GM21447 (cell line): Measurements from ENCODE around the gene PIEZO2.

Source experiments
- ATAC-seq: cut with Tn5 transposase; IDR thresholded peaks from one replicate; pipeline ENCODE4 v1.9.1; 2021; ENCODE audit not compliant: unreplicated experiment

Gene PIEZO2

DNA sequence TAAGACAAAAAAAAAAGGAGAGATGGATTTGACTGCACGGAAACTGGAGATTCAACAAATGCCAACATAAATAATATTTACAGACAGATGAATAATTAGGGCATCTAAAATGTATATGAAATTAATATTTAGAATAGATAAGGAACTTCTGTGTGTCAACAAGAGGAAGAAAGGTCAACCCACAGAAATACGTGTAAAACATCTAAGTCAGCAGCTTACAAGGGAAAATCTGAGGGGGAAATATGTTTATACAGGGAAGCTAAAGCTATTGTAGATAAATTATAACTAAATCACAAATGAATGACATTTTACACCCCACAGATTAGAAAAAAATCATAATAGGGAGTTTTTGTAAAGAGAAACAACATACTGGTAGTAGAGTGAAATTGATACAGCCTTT lies 159.9 kb downstream of the PIEZO2 start:
- no peak for ATAC-seq

DNA sequence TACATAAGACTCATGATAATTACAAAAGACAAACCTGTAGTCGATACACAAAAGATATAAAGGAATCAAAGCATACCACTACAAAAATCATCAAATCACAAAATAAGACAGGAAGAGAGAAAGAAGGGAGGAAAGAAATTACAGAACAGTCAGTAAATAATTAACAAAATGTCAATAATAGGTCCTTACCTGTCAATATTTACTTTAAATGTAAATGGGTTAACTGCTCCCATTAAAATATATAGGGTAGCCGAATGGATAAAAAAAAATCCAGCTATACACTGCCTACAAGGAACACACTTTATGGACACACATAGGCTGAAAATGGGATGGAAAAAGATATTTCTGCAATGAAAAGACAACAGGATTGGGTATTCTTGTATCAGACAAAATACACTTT lies 163.7 kb downstream of the PIEZO2 start:
- ATAC-seq = no peak

DNA sequence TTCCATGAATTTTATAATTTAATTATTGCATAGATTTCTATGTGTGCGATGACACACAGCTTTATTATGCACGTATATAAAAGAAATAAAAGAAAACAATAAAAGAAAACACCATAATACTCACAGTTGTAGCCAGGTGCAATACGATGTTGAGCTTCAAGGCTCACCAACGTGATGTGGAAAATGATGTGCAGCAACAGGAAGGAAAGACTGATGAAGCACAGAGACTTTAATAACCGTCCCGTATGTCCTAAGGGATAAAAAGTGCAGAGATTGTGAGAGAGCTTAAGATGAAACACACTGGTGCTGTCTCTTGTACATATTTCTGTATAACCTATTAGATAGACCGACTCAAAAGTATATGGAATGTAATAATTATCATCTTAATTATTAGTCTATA lies 170.0 kb downstream of the PIEZO2 start:
- ATAC-seq = no peak

DNA sequence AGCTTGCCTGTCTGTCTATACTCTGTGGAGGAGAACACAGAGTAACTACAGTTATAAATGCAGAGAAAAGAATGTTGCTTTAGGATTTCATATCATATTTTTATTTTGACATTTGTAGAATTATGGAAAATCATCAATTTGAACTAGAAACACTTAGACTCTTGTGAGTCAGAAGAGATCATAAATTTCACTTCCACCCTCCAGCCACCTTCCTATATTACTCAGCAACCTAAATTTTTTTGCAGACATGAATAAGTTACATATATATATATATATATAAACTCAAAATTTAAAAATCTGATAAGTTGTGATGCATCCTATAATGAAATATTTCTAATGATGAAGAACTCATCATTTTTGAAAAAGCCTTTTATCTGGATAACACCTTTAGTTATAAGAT lies 172.3 kb downstream of the PIEZO2 start:
- ATAC-seq = no peak

DNA sequence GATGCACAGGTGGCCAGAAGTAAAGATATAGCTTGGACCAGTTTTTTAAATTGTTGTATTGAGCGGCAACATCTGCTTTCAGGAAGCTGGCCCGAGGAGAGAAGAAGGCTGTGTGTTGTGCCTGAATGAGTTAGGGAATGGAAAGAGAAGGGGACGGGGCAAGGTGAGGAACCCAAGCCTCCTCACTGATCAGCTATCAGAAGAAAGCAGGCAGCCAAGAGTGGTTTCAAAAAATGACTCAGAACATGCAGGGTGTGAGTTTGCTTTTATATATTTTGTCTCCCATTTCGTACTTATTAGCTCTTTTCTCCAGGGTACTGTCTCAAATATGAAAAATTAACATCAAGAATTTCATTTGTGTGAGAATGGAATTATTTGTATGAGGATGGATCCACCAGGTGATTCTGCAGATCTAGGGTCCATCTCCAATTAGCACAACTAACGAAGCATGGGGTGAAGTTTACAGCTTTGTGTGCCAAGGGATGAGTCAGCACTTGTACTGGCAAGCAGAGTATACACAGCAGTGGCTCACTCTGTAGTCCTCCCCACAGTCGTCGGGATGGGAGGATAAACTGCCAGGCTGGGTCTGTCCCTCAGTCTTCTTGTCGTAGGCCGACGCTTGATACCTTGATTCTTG lies 175.7 kb downstream of the PIEZO2 start:
- no peak for ATAC-seq

DNA sequence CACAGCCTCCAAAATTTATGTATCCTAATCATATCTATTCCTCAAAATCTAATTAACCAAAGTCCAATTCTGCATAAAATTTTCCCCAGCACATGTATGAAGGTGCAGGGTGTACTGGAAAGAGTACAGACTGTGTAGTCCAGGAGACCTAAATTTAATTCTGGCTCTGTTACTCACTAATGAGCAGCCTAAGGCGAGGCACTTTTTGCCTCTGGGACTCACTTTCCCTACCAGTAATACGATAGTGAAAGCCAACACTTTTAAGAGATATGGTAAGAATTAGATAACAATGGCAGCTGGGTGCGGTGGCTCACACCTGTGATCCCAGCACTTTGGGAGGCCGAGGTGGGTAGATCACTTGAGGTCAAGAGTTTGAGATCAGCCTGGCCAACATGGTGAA lies 177.7 kb downstream of the PIEZO2 start:
- ATAC-seq = no peak

DNA sequence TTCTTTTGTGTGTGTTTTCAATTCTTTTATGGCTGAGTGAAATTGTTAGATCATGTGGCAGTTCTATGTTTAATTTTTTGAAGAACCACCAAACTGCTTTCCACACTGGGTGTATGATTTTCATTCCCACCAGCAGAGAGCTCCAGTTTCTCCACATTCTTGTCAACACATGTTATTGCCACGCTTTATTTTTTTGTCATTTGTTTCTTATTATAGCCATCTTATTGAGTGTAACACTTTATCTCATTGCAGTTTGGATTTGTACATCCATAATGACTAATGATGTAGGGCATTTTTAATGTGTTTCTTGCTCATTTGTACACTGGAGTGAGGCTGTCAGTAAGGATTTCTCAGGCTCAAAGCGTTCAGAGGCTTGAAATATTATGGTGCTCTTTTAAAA lies 184.2 kb downstream of the PIEZO2 start:
- no peak for ATAC-seq

DNA sequence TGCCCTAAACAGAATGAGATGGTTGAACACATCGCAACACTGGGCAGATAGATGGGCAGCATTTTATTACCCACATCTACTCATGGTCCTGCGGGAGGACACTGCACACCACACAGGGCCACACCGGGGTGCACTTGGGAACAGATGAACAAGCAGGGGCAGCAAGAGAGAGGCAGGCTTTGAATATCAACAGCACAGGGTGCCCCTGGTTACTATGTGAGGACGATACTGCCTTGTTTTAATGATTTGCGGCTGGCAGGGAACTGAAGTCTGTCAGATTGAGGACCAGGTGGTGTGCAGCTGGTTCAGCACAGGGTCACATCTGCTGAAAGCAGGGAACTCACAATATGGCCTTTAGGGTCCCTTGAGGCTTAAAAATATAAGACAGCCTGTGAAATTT lies 195.7 kb downstream of the PIEZO2 start:
- ATAC-seq = no peak

DNA sequence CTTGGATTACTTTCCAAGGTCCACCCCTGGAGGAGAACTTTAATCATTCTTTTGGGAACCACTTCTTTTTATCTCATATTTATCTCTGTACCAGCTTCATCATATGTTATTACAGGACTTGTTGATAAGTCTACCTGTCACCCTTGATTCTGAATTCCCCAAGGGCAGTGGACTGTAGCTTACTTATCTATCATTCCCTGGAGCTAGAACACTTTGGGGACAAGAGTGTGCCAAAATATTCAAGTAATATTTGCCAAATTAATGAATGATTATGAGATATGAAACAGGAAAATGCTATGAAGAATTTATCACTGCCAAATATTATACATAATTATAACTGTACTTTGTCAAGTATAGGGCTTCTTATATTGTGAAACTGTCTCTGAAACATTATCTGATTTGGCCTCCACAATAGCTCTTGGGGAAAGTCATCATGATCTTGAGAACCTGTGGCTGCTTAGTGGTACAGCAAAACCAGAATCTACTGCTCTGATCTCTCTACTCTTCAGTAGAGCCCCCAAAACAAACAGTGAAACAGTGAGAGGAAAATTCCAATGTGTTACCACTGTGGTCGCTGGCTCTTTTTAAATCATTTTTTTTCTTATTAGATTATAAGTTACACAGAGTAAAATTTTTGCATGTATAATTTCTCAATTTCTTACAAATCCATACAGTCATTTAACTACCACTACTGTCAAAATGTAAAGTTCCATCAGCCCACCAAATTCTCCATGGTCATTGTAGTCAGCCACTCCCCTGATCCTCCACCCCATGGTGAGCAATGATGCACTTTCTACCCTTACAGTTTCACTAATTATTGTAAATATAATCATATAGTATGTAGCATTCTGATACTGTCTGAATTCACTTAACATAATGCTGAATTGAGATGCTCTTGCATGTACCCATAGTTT lies 197.5 kb downstream of the PIEZO2 start:
- no peak for ATAC-seq

DNA sequence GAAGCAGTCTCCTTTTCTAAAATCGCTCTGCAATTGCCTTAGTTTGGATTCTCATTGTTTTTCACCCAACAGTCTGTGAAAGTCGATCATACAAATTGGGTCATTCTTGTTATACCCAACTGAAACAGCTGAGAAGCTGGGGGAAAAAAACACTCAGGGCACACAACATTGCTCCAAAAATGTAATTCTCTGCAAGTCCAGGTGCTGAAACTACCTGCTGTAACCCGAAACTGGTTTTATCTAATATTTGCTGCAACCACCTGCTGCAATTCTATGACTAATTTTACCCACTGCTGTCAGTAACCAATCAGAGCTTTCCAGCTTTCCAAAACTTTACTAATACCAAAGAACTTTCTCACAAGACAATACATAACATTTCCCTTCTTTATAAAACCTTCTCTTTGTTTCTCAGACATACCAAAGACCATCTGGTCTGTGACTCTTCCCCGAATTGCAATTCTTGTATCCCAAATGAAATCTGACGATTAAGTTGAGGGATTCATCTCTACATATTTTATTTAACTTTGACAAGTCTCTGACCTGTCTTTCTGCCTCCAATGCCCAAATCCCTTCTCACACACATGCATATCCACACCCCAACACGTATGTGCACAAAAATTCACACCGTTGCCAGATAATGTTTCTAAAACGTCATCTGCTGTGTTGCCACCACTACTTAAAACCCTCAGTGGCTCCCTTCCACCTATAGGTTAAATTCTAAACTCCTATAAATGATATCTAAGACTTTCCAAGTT lies 198.3 kb downstream of the PIEZO2 start:
- ATAC-seq = no peak

DNA sequence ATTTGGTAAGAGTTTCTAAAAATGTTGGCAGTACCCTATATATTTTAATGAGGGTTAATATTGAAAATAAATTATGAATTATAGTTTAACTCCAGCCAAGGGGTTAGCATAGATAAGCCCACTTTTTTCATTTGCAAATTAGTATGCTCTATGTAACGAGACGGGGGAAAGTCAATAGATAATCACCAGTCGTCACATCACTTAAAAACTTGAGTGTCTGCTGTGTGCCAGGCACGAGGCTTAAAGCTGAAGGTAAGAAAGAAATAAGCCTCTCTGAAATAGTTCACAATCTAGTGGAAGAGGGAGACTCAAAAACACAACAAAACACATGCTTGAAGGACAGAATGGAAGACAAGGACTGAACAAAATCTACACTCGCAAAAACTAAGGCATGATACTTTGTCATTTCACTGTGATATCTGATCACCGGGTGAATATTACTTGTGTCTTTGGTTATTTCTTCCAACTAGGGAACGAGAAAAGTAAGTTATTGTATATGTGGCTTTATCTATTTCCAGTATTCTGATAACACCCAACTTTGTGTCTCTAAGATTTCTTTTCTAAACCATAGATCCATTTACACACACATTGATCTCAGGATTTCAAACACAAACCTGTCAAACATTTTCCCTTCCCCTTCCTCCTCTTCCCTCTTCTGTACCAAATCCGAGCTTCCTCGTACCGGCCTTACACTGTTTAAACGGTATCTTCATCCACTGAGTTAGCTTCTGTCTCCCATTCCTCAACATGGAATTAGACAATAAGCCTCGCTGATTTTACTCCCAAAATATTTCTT lies 199.1 kb downstream of the PIEZO2 start:
- no peak for ATAC-seq

DNA sequence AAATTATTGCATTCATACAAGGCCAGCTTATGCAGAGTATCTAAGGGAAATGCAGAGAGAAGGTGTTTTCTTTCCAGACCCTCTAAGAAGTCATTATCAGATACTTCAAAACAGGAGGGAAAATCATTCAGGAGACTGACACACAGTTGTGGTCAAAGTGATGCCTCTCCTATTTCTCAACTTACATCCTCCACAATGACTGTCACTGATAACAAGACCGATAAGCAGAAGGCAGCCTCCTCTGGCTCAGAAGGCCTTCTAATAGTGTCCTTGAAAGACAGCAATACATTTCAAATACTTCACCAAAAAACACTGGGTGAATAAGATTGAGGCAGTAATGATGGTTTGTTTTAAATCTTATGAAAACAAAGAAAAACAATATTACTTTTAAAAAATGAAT lies 199.7 kb downstream of the PIEZO2 start:
- ATAC-seq = no peak

DNA sequence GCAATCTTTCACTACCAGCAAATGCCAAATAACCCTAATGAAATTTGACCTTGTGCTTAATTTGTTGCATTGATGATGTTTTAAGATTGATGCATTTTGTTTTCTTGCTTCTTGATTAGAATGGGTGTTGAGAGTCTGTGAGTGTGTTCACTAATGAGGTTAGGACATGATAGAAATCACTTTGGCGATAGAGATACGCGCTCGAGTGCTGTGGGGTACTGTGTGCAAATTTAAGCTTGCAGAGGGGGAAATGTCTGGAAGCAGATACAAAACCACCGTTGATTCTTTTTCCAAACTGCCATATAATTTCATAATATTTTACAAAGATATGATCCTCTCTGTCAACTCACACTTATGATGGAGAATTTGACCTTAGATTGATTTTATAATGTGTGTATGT lies 200.9 kb downstream of the PIEZO2 start:
- ATAC-seq = no peak

DNA sequence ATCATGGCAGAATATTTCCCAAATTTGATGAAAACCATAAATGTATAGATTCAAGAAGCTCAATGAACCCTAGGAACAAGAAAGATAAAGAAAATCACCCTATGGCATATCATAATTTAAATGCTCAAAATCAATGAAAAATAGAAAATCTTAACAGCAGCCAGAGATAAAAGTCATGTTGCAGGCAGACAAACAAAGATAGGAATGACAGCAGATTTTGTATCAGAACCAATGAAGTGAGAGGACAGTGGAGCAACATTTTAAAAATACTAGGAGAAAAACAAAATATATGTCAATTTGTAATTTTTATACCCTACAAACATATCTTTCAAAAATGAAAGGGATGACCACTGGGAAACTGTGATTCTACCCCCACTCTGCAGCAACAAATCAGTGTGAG lies 203.3 kb downstream of the PIEZO2 start:
- no peak for ATAC-seq

DNA sequence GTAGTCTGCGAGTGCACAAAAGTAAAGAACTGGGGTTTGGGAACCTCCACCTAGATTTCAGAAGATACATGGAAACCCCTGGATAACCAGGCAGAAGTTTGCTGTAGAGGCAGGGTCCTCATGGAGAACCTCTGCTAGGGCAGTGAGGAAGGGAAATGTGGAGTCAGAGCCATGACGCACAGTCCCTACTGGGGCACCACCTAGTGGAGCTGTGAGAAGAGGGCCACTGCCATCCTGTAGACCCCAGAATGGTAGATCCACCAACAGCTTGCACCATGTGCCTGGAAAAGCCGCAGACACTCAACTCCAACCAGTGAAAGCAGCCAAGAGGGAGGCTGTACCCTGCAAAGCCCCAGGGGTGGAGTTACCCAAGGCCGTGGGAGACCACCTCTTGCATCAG lies 206.4 kb downstream of the PIEZO2 start:
- no peak for ATAC-seq

DNA sequence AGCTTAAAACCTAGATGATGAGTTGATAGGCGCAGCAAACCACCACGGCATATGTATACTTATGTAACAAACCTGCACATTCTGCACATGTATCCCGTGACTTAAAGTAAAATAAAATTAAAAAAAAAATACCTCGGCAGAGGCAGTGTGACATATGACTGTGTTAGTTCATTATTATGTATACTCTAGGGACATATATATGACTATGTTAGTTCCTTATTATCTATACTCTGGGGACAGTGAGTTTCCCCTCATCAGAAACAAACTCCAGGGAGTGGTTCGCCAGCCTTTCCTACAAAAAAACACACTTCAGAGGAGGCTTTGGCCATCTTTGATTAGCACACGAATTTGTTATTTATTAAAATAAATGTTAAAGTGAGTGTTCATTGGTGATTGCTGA lies 209.5 kb downstream of the PIEZO2 start:
- no peak for ATAC-seq

DNA sequence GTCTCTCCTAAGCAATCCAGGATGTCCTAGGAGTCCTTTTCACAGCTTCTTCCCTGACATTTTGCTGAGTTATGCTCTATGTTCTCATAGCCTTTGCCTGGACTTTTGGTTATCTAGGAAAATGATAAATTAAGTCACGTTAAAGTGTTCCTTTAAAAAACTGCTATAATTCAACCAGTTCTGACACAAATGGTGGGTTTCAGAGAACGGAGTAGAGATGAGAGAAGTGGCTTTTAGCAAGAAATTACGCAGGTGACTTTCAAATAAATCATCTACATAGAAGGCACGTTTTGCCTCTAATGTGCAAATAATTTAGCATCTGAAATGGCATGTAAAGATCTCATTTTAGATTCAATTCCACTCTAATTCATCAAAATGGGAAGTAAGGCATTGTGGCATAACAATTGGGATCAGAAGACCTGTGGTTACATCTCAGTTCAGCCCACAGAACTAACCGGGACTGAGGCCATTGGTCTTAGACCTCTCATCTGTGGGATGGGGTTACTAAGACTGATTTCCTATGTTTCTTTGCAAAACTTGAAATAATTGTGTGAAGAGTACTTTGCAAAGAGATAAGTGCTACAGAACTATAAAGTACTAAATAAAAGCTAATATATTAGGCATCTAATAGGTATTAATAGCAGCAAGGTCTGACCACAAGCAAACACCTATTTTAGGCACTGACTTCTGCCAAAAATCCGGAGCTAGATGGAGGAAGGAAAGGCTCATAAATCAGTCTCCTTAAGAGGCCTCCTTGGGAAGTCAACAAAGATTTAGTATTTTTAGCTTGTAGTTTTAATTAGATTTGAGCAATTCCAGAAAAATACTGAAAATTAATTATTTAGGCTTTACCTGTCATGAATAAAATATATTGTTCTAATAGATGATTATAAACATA lies 211.4 kb downstream of the PIEZO2 start:
- ATAC-seq = no peak

DNA sequence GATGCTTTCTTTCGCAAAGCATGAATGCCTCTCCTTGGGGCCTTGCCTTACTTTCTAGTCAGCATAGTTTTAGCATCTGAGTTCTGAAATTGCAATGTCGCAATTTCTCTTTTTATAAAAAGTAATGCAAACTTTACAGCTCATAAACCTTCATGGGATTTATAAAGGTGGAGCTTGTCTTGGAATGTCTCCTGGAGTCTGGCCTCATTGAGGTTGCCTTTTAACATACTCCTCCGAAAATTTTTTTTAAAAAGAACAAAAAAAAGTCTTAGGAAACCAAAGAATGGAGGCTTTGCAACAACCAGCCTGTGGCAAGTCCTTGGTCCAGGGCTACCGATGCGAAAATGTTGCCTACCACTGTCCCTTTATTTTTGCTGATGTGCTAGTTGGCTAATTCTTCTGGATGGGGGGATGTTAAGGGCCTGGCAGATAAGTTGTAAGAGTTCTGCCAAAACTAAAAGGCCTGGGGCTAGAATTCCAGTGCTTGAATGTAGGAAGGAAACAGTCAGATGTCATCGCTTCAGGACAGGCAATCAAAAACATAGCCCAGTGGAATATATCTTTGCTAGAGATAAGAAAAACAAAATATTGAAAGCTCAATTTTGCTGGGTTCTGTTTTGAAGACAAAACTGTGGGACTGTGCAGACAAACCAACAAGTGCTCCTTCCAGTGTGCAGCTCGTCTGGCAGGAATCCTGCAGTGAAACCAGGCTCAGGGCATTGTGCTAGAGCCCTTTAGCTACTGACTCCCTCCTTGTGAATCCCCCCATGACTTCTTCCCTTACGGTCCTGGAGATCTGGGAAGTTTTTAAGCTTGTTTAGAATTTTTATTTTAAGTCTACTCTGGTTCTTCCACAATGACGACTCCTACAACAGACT lies 213.0 kb downstream of the PIEZO2 start:
- ATAC-seq = no peak

DNA sequence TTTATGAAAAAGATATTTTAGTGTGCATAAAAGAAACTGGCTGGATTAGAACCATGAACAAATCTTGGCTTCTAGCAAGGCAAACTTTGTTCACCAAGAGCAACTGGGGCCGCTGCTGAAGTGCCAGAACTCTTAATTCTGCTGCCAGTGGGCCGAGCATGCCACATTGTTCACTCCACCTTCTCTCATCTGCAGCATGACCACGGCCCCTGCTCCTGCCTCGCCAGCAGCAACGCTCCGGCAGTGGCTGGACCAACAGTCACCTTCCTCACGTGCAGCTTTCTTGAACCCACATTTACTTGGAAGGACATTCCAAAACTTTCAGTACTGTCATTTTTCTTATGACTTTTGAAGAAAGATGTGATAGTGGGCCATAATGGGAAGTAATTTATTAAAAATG lies 213.8 kb downstream of the PIEZO2 start:
- no peak for ATAC-seq
